ENCODE measurements around the gene C12orf57.

The C12orf57 gene

DNA sequence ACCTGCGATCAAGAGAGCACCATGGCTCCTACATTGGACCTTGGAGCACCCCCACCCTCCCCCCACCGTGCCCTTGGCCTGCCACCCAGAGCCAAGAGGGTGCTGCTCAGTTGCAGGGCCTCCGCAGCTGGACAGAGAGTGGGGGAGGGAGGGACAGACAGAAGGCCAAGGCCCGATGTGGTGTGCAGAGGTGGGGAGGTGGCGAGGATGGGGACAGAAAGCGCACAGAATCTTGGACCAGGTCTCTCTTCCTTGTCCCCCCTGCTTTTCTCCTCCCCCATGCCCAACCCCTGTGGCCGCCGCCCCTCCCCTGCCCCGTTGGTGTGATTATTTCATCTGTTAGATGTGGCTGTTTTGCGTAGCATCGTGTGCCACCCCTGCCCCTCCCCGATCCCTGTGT is 2.0 kb upstream of the C12orf57 start:
- Histone ChIP-seq H3K9me3 (ENCODE audit: severe bottlenecking) (no peaks in the 10 kb centered on the region), H3K36me3 (ENCODE audit: low read depth) (peaks cover 29% of the 10 kb centered on the region), H3K27ac (ENCODE audit: poor library complexity, severe bottlenecking) (no peak overlapping the region), H3K27me3 (ENCODE audit: insufficient read depth, poor library complexity, severe bottlenecking) (no peaks in the 10 kb centered on the region), H3K4me1 (ENCODE audit: insufficient read depth, poor library complexity, severe bottlenecking) (peaks cover 13% of the 10 kb centered on the region), H3K4me3 (ENCODE audit: severe bottlenecking) (no peak overlapping the region)
- no peak for ATAC-seq (ENCODE audit: low read depth)
- no peak for DNase-seq (ENCODE audit: low spot score)
- TF ChIP-seq, protein P1, sequence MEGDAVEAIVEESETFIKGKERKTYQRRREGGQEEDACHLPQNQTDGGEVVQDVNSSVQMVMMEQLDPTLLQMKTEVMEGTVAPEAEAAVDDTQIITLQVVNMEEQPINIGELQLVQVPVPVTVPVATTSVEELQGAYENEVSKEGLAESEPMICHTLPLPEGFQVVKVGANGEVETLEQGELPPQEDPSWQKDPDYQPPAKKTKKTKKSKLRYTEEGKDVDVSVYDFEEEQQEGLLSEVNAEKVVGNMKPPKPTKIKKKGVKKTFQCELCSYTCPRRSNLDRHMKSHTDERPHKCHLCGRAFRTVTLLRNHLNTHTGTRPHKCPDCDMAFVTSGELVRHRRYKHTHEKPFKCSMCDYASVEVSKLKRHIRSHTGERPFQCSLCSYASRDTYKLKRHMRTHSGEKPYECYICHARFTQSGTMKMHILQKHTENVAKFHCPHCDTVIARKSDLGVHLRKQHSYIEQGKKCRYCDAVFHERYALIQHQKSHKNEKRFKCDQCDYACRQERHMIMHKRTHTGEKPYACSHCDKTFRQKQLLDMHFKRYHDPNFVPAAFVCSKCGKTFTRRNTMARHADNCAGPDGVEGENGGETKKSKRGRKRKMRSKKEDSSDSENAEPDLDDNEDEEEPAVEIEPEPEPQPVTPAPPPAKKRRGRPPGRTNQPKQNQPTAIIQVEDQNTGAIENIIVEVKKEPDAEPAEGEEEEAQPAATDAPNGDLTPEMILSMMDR (IDR thresholded peaks at IDR 0.05; ENCODE audit: poor library complexity, severe bottlenecking), result no peak

GRCh38 chr12:6942331-6942665 is 1.5 kb upstream of the C12orf57 start:
- H3K27ac ChIP-seq (ENCODE audit: poor library complexity, severe bottlenecking), result peak overlapping the region; percentile 96
- peaks cover 29% of the 10 kb centered on the region for H3K36me3 ChIP-seq (ENCODE audit: low read depth)
- no peak overlapping the region for H3K4me3 ChIP-seq (ENCODE audit: severe bottlenecking)
- ATAC-seq (ENCODE audit: low read depth) (no peak), DNase-seq (ENCODE audit: low spot score) (no peak)
- H3K27me3 ChIP-seq (ENCODE audit: insufficient read depth, poor library complexity, severe bottlenecking), result no peaks in the 10 kb centered on the region
- no peaks in the 10 kb centered on the region for H3K9me3 ChIP-seq (ENCODE audit: severe bottlenecking)
- H3K4me1 ChIP-seq (ENCODE audit: insufficient read depth, poor library complexity, severe bottlenecking), result peaks cover 16% of the 10 kb centered on the region
- TF ChIP-seq, protein P1 (IDR thresholded peaks at IDR 0.05; ENCODE audit: poor library complexity, severe bottlenecking), result no peak

- TF ChIP-seq, protein P1 (IDR thresholded peaks at IDR 0.05; ENCODE audit: poor library complexity, severe bottlenecking), result no peak
- H3K4me1 ChIP-seq (ENCODE audit: insufficient read depth, poor library complexity, severe bottlenecking), result peaks cover 16% of the 10 kb centered on the region
- no peaks in the 10 kb centered on the region for H3K27me3 ChIP-seq (ENCODE audit: insufficient read depth, poor library complexity, severe bottlenecking)
- peak; percentile 26 for ATAC-seq (ENCODE audit: low read depth)
- H3K9me3 ChIP-seq (ENCODE audit: severe bottlenecking), result no peaks in the 10 kb centered on the region
- peak overlapping the region; percentile 43 for H3K4me3 ChIP-seq (ENCODE audit: severe bottlenecking)
- H3K36me3 ChIP-seq (ENCODE audit: low read depth), result peaks cover 29% of the 10 kb centered on the region
- H3K27ac ChIP-seq (ENCODE audit: poor library complexity, severe bottlenecking), result peak overlapping the region; percentile 96
- no peak for DNase-seq (ENCODE audit: low spot score)
These were observed 467 bp upstream of the C12orf57 start for GRCh38 chr12:6943389-6943721.

DNA sequence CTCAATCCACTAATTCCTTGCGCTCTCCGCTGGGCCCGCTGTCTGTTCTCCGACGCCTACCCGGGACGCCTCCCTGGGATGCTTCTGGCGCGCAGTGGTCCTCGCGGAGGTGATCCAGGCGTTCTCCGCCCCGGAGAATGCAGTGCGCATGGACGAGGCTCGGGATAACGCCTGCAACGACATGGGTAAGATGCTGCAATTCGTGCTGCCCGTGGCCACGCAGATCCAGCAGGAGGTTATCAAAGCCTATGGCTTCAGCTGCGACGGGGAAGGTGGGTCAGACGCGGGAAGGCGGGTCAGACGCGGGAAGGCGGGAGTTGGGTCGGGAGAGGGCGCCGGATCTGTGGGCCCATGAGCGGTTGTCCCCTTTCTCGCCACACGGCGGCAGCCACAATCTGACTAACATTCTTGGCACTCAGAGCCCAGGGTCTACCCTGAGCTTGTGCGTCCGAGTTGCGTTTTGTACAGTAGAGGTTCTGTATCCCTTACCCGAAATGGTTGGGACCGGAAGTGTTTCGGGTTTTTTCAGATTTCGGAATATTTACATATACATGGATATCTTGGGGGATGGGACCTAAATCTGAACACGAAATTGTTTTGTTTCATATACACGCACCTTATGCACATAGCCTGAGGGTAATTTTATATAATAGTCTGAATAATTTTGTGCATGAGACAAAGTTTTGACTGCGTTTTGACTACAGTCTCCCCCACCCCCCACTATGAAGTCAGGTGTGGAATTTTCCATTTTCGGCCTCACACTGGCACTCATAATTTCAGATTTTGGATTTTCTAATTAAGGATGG is 762 bp downstream of the C12orf57 start:
- Histone ChIP-seq H3K27me3 (ENCODE audit: insufficient read depth, poor library complexity, severe bottlenecking) (no peaks in the 10 kb centered on the region), H3K4me1 (ENCODE audit: insufficient read depth, poor library complexity, severe bottlenecking) (peaks cover 16% of the 10 kb centered on the region), H3K27ac (ENCODE audit: poor library complexity, severe bottlenecking) (peak overlapping the region; percentile 96), H3K36me3 (ENCODE audit: low read depth) (peaks cover 19% of the 10 kb centered on the region), H3K9me3 (ENCODE audit: severe bottlenecking) (no peaks in the 10 kb centered on the region), H3K4me3 (ENCODE audit: severe bottlenecking) (peak overlapping the region; percentile 43)
- ATAC-seq (ENCODE audit: low read depth) (peak; percentile 39), DNase-seq (ENCODE audit: low spot score) (peak; percentile 92)
- TF ChIP-seq, protein P1 (IDR thresholded peaks at IDR 0.05; ENCODE audit: poor library complexity, severe bottlenecking), result peak; percentile 95

DNA sequence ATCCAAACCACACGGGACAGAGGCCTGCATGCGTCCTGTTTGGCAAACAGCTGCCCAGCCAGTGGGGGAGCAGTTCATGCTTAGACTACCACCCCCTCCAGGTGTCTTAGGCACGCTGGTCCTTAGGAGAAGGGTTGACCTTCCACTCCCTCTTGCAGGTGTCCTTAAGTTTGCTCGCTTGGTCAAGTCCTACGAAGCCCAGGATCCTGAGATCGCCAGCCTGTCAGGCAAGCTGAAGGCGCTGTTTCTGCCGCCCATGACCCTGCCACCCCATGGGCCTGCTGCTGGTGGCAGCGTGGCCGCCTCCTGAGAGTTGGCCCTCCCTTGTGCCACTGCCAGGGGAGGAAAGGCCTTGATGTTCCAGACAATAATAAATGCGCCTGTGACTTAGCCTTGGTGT is 1.8 kb downstream of the C12orf57 start:
- peaks cover 16% of the 10 kb centered on the region for H3K4me1 ChIP-seq (ENCODE audit: insufficient read depth, poor library complexity, severe bottlenecking)
- H3K4me3 ChIP-seq (ENCODE audit: severe bottlenecking), result peak overlapping the region; percentile 42
- H3K9me3 ChIP-seq (ENCODE audit: severe bottlenecking), result no peaks in the 10 kb centered on the region
- H3K36me3 ChIP-seq (ENCODE audit: low read depth), result peaks cover 11% of the 10 kb centered on the region
- TF ChIP-seq, protein P1 (IDR thresholded peaks at IDR 0.05; ENCODE audit: poor library complexity, severe bottlenecking), result no peak
- ATAC-seq (ENCODE audit: low read depth) (no peak), DNase-seq (ENCODE audit: low spot score) (no peak)
- no peaks in the 10 kb centered on the region for H3K27me3 ChIP-seq (ENCODE audit: insufficient read depth, poor library complexity, severe bottlenecking)
- H3K27ac ChIP-seq (ENCODE audit: poor library complexity, severe bottlenecking), result peak overlapping the region; percentile 96

All from RWPE2 (cell line).